ENCODE measurements around the gene ST3GAL6. TPM values are rescaled to one million over a fixed set of nuclear protein-coding genes. Genes with fewer than 3 reads are reported as not detected.

ST3GAL6 gene
- polyA plus RNA-seq, 3 donors = 21.0 to 49.5 (median 22.8) TPM

DNA sequence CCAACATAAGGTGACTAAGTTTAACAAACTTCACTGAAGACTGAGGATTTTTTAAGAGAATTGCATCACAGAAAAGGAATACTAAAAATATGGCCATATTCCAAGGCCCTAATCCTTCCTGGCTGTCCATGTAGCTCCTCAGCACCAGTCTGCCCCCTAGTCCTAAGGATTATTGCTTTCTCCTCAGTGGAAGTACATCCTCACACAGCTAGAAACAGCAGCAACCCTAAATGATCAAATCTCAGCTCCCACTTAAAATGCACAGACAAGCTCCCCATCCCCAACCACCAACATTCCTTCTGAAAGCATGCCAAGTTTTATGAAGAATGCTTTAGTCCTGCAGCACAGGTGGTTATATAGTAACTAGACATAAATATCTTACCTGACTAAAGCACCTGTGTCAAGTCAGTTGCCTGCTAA, 14.7 kb downstream of the ST3GAL6 start:
- Mint-ChIP-seq H3K27ac (peak overlapping the region; percentile 66 to 98 (median 94)), H3K36me3 (peaks cover 74 to 85% of the 10 kb centered on the region in 2 donors), H3K4me1 (peaks cover 51% of the 10 kb centered on the region), H3K9me3 (no peaks in the 10 kb centered on the region), H3K4me3 (no peak overlapping the region), H3K27me3 (ENCODE audit: low read depth in 3 of 3) (no peaks in the 10 kb centered on the region)
- Histone ChIP-seq H3K27me3 (ENCODE audit: control insufficient read depth in 2 of 2, insufficient read depth in 2 of 2, low read length in 2 of 2) (no peaks in the 10 kb centered on the region), H3K79me2 (ENCODE audit: insufficient read depth, low read length) (peaks cover 81% of the 10 kb centered on the region), H2AFZ (ENCODE audit: insufficient read depth, low read depth, low read length, poor library complexity, severe bottlenecking) (no peak overlapping the region), H3K4me3 (replicated peaks in 1 of 3; ENCODE audit: low read depth in 2 of 3, low read length in 3 of 3) (no peak overlapping the region), H3K4me2 (replicated peaks; ENCODE audit: extremely low read depth, low read length, poor library complexity, severe bottlenecking) (peak overlapping the region; percentile 6), H3K27ac (ENCODE audit: low read depth in 1 of 2, low read length in 2 of 2) (peak overlapping the region; percentile 70 to 94), H3K36me3 (replicated peaks in 1 of 2; ENCODE audit: control insufficient read depth in 1 of 2, insufficient read depth in 2 of 2, low read length in 2 of 2) (peaks cover 70 to 84% of the 10 kb centered on the region in 2 donors), H4K20me1 (ENCODE audit: insufficient read depth, low read length) (peaks cover 87% of the 10 kb centered on the region), H3K4me1 (ENCODE audit: control insufficient read depth in 1 of 2, insufficient read depth in 2 of 2, low read length in 2 of 2) (peaks cover 40 to 57% of the 10 kb centered on the region in 2 donors), H3K9me3 (replicated peaks in 1 of 2; ENCODE audit: control insufficient read depth in 1 of 2, insufficient read depth in 1 of 2, low read length in 2 of 2) (no peaks in the 10 kb centered on the region), H3K9ac (ENCODE audit: insufficient read depth, low read length, poor library complexity, severe bottlenecking) (no peak overlapping the region)
- TF ChIP-seq CTCF (IDR thresholded peaks at IDR 0.05) = no peak
- no peak for DNase-seq
- intact Hi-C loops (cut with micrococcal nuclease) = loop anchor here in 1 of 2 donors (2.0 to 5.0 kb wide), 2 partner anchors 15 to 46 kb away; partner anchors contain the start of gene ST3GAL6

DNA sequence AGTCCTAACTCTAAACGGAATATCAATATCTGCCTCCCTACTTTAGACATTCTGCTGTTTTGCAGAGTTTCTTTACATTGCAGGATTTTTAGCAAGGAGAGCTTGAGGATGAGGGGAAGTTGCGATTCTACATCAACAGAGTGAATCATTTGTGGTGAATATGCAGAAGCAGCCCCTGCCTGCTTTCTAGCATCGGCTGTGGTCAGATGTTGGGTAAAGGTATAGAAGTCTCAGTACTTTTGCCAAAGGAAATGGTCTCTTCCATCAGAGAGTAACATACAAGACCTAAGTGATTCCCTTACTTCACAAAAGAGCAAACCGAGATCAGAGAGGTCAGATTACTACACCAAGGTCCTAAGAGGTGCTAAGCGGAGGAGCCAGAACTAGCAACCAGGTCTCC, 15.2 kb downstream of the ST3GAL6 start:
- Histone ChIP-seq H4K20me1 (ENCODE audit: insufficient read depth, low read length) (peaks cover 87% of the 10 kb centered on the region), H3K27me3 (ENCODE audit: control insufficient read depth in 2 of 2, insufficient read depth in 2 of 2, low read length in 2 of 2) (no peaks in the 10 kb centered on the region), H3K4me1 (ENCODE audit: control insufficient read depth in 1 of 2, insufficient read depth in 2 of 2, low read length in 2 of 2) (peaks cover 40 to 63% of the 10 kb centered on the region in 2 donors), H3K4me3 (replicated peaks in 1 of 3; ENCODE audit: low read depth in 2 of 3, low read length in 3 of 3) (peak overlapping the region in 2 of 3 experiments; percentile 16 to 49), H2AFZ (ENCODE audit: insufficient read depth, low read depth, low read length, poor library complexity, severe bottlenecking) (no peak overlapping the region), H3K4me2 (replicated peaks; ENCODE audit: extremely low read depth, low read length, poor library complexity, severe bottlenecking) (peak overlapping the region; percentile 54), H3K27ac (ENCODE audit: low read depth in 1 of 2, low read length in 2 of 2) (peak overlapping the region; percentile 70 to 94), H3K9me3 (replicated peaks in 1 of 2; ENCODE audit: control insufficient read depth in 1 of 2, insufficient read depth in 1 of 2, low read length in 2 of 2) (no peaks in the 10 kb centered on the region), H3K79me2 (ENCODE audit: insufficient read depth, low read length) (peaks cover 81% of the 10 kb centered on the region), H3K9ac (ENCODE audit: insufficient read depth, low read length, poor library complexity, severe bottlenecking) (peak overlapping the region; percentile 47), H3K36me3 (replicated peaks in 1 of 2; ENCODE audit: control insufficient read depth in 1 of 2, insufficient read depth in 2 of 2, low read length in 2 of 2) (peaks cover 70 to 84% of the 10 kb centered on the region in 2 donors)
- peaks cover 57% of the 10 kb centered on the region for H3K4me1 Mint-ChIP-seq
- H3K27me3 Mint-ChIP-seq (ENCODE audit: low read depth in 3 of 3) = no peaks in the 10 kb centered on the region
- DNase-seq = peak; percentile 77 to 88 (median 88)
- no peaks in the 10 kb centered on the region for H3K9me3 Mint-ChIP-seq
- peak overlapping the region in 1 of 2 donors; percentile 68 for H3K4me3 Mint-ChIP-seq
- H3K36me3 Mint-ChIP-seq = peaks cover 76 to 85% of the 10 kb centered on the region in 2 donors
- intact Hi-C loops (cut with micrococcal nuclease) = loop anchor here in 1 of 2 donors (2.0 to 5.0 kb wide), 2 partner anchors 16 to 46 kb away; partner anchors contain the start of gene ST3GAL6
- peak overlapping the region; percentile 93 to 98 (median 96) for H3K27ac Mint-ChIP-seq
- 0% methylated on average over 1 of the region's 5 CpGs for WGBS (ENCODE audit: insufficient coverage)
- TF ChIP-seq CTCF (IDR thresholded peaks at IDR 0.05) = no peak
